Stimulated activated CD8-positive, alpha-beta memory T cell treated with anti-CD3 and anti-CD28 coated beads, Interleukin-15, amount 100 ng/mL, for 1 hour (primary cell): ENCODE measurements around the gene PDS5B.
"Not testable (repeated sequence)": the region's sequence is repeated elsewhere in the genome, so short reads cannot be mapped to it uniquely, and the experiment has no call there.

ENCODE experiments used
- DNase-seq: peaks from one replicate; pipeline ENCODE4 v3.0.0-alpha.2; 2020; ENCODE audit warnings: low read depth

Gene PDS5B

DNA sequence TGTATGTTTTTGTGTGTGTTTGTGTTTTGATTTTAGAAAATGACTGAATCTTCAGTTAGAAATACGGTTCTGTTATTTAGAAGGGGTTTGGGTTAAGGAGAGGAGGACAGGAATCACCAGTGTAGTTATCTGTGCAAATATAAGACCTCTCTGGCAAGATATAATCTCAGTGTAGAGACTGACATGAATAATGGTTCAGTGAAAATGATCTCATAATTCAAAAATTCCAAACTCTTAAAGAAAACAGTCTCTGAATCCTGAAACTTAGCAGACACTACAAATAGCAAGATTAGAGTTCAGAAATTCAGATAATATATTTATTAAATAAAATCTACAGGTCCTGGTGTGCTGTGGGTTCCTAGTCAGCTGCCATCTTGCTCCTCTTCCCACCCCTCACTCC is 73.5 kb downstream of the PDS5B start:
- DNase-seq, result no peak

DNA sequence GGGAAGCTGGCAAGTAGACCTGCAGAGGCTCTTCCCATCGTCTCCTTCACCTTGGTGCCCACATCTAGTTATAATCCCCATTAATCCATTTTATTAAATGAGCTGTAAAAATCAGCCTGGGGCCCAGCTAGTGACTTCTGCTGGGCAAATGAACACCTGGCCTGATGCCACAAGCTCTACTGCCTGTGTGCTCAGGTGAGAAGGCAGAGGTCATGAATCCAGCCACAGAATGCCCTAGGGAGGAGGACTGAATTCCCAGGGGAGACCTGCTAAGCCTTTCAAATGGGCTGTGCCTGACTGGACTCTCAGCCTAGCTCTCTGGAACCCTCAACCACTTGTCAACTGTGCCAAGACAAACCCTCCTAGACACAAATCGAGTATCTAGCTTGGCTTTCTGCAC is 74.0 kb downstream of the PDS5B start:
- no peak for DNase-seq

DNA sequence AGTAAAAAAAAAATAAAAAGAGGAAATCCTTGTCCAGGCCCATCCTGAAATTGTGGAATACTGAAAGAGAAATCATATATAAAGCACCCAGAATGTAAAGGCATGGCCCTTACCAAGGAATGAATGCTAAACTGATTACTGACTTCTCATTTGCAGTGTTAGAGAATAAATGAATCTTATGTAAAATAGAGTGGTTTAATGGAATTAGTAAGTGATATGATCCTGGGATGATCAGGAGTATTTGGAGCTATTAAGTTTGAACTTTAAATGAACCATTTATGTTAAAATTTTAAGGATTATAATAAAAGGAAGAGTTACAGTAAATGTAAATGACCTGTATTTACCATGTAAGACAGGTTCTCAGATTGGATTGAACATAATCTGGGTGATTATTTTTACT is 75.4 kb downstream of the PDS5B start:
- DNase-seq, result no peak

DNA sequence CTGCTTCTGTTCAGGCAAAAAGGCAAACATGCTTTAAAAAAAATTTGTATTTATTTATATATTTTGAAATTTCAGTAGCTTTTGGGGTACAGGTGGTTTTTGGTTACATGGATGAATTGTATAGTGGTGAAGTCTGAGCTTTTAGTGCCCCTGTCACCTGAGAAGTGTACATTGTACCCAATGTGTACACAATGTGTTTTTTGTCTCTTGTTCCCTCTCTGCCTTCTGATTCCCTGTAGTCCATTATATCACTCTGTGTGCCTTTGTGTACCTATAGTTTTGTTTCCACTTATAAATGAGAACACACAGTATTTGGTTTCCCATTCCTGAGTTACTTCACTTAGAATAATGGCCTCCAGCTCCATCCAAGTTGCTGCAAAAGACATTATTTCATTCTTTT is 77.4 kb downstream of the PDS5B start:
- DNase-seq, result no peak

DNA sequence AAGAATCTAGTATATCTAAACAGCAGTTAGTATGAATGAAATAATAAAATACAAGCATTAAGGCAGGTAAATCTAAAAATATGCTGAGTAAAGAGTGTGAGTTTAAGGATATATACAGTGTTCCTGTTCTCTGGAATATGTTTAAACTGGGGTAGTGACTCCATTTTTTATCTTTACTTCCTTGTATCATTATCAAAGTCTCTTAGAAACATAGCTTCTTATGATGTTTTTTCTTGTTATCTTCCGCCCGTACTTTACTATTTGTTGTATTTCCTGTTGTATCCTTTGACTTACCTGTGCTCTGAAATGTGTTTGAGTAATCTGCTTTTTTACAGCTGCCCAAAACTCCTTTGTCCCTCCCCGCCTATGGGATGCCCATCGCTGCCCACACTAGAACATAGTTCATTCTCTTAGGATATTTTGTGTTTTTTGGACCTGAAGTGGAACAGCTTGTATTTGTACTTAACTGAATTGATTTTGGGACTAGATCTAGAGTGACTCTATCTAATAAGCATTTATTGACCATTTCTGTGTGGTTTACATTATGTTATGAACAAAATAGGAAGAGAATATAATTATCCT is 80.8 kb downstream of the PDS5B start:
- DNase-seq, result no peak

DNA sequence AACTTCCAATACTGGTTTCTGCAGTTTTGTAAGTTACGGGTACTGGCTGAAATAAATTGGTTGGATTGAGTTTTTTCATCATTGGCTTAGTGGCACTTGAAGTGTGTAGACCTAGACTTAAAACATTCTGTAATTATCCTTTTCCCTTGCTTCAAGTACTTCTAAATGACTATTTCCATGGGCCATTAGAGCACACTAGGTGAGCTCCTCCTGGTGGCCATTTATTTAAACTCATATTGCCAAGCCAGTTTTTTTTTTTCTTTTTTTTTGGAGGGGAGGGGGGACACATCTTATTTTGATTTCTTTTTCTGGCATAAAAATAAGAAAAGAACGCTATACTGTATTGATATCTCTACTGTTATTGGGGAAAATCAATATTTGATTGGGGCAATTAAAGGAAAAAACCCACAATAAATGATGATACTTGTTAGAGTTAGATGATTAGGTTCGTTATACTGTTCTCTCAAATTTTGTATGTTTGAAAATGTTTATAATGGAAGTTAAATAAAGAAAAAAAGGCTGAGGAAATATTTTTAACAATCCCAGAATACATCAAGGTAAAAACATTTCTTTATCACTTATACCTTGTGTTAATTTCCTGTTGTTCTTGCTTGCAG is 82.9 kb downstream of the PDS5B start:
- no peak for DNase-seq

DNA sequence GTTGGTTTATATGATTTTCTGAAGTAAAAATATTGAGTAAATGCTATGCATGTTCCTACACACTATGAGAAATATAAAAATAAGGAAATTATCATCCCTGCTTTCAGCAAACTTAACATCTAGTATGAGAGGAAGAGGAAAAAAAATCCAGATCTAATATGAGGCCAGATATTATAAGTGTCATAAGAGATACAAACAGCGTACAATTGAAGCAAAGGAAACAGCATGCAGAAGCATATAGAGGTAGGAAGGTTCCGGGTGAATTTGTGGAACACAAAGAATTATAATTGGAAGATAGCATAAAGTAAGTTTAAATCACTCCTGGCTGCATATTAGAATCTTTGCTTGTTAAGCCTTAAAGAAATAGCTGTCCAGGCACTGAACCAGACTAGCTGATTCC is 88.3 kb downstream of the PDS5B start:
- no peak for DNase-seq

DNA sequence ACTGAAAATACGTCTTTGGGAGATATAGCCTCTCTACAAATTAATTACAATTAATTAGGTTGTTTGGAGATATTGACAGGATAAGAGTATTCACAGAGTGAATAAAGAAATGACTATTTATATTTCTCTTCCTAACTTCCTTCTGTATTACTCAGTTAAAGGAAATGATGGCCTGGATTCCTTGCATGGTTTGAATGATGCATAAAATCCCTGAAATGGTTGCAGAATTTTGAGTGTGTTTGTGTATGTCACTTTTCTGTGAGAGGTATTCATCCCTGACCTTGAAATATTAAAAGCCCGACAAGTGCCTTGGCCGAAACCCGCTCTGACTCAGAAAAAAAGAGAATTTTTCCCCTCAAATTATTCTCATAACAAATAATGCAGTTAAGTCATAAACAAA is 90.0 kb downstream of the PDS5B start:
- DNase-seq, result no peak

DNA sequence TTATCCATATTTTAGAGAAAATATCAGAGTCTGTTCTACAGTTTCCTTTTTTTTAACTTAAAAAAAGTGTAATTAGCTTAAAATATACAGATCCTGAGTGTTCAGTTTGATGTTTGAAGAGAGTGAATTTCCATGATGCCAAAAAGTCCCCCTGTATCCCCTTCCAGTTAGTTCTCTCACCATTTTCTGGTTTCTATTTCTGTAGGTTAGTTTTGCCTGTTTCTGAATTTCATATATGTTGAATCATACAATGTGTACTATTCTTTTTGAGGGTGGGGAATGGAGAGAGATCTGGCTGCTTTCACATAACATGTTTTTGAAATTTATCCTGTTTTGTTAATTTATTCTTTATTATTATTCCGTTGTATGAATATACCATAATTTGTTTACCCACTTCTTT is 95.9 kb downstream of the PDS5B start:
- no peak for DNase-seq

DNA sequence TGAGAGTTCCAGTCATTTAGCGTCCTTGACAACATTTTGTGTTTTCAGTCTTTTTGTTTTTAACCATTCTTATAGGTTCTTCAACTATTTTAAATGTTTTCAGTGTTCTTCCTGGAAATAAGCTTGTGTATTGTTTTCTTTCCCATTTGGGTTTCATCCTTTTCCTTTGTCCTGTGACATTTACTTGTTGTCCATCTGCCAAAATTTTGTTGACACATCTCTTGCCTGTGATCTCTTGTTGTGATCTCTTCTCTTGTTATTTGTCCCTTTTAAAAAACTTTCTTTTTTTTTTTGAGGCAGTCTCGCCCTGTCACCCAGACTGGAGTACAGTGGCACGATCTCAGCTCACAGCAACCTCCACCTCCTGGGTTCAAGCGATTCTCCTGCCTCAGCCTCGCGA is 96.5 kb downstream of the PDS5B start:
- no peak for DNase-seq

DNA sequence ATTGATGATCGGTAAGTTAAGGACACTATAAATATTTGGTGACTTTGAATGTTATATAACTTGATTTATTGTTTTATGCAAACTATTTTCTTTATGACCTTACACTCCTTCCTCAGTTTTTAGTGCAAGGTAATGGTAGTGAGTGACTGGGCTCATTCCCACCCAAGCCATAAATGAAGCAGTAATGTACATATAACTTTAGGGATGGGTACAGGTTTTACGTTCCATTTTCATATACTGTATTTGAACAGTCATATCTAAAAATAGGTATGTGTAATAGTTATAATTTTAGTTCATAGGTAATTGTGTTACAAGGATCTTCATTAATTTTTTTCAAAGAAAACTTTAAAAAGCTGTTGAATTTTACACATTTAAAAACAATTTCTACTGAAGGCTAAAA is 101.0 kb downstream of the PDS5B start:
- DNase-seq, result no peak

DNA sequence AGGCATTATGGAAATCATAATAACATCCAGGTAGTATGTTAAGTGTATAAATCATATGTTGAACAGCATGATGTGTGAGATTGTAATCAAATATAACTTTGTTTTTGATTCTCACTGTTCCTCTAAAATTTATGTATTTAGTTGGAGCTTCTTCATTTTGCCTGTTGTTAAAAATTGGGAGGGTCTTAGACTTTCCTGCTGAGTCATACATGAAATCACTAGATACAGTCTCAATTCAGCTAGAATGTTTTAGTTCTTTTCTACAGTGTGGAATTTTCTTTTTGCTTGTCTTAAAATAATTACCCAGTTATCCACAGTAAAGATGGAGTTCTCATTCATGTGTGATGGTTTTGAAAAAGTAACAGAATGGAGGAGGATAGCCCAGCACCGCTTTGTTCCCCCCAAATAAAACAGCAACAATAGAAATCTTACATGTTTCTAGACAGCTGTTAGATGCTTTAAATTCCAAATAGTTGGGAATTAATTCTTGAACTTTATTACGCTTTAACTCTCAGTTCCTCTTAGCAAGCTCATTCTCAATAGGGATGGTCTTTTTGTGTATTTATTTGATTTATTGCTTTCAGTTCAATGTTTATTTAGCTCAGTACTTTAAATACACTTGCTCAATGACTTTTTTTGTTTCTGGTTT is 109.5 kb downstream of the PDS5B start:
- no peak for DNase-seq

DNA sequence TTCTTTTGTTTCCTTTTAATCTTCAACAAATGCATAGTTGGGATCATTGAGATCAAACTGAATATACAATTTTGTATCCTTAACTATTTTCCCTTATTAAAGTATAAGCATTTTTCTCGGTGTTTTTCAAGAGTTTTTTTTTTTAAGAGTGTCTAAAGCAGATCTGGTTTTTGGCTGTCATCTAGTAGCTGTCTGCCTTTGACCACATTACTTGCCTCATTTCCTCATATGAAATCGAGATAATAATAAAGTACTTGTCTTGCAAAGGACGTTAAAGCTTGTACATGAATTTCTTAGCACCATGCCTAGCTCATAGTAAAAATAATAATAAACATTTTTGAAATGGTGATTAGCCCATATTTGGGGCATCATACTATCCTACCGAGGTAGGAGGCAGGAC is 121.2 kb downstream of the PDS5B start:
- DNase-seq, result no peak

DNA sequence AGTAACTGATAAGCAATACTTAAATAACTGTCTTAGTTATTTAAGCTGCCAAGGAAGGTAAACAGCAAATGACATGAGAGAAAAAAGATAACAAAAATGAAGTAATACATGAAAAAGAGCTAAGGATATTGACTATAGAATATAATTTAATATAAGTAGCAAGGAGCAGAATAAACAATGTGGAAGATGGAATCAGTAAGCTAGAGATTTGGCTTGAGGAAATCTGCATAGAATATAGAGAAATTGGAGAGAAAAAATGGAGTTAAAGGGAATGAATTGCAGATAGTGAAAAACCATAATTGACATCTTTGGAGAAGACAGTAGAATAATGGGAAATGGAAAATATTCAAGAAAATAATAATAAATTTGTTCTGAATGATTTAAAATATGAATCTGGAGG is 127.1 kb downstream of the PDS5B start:
- no peak for DNase-seq

DNA sequence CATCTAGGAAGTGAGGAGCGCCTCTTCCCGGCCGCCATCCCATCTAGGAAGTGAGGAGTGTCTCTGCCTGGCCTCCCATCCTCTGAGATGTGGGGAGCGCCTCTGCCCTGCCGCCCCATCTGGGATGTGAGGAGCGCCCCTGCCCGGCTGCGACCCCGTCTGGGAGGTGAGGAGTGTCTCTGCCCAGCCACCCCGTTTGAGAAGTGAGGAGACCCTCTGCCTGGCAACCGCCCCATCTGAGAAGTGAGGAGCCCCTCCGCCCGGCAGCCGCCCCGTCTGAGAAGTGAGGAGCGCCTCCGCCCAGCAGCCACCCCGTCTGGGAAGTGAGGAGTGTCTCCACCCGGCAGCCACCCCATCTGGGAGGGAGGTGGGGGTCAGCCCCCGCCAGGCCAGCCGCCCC is 129.9 kb downstream of the PDS5B start:
- DNase-seq, result not testable (repeated sequence)

DNA sequence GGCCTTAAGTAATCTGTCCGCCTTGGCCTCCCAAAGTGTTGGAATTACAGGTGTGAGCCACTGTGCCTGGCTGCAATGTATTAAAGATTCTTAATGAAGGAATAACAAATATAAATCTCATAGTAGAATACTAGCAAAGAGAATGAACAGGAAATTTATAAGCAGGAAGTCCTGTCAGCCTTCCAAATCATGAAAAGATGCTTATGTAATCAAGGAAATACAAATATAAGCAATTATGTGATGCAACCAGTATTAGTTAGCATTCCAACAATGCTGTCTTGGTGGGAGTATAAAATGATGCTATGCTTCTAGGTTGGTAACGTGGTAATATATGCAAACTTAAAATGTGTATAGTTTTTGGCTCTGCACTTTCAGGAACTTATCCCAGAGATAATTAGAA is 133.8 kb downstream of the PDS5B start:
- DNase-seq, result no peak

DNA sequence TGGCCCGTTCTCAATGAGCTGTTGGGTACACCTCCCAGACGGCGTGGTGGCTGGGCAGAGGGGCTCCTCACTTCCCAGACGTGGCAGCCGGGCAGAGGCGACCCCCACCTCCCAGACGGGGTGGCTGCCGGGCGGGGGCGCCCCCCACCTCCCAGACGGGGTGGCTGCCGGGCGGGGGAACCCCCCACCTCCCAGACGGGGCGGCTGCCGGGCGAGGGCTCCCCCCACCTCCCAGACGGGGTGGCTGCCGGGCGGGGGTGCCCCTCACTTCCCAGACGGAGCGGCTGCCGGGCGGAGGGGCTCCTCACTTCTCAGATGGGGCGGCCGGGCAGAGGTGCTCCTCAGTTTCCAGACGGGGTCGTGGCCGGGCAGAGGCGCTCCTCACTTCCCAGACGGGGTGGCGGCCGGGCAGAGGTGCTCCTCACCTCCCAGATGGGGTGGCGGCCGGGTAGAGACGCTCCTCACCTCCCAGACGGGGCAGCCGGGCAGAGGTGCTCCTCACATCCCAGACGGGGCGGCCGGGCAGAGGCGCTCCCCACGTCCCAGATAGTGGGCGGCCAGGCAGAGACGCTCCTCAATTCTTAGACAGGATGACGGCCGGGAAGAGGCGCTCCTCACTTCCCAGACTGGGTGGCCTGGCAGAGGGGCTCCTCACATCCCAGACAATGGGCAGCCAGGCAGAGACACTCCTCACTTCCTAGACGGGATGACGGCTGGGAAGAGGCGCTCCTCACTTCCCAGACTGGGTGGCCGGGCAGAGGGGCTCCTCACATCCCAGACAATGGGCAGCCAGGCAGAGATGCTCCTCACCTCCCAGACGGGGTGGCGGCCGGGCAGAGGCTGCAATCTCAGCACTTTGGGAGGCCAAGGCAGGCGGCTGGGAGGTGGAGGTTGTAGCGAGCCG is 135.1 kb downstream of the PDS5B start:
- not testable (repeated sequence) for DNase-seq

DNA sequence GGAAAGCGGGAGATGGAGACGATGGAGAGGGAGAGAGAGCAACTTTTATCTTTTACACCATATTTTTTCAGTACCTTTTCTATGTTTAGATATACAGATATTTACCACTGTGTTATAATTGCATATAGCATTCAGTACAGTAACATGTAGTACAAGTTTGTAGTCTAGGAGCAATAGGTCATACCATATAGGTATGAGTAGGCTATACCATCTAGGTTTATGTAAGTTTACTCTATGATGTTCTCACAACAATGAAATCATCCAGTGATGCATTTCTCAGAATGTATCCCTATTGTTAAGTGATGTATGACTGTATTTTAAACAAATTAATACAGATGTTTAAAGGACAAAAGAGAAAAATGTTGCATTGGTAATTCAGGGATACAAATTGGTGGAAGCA is 136.1 kb downstream of the PDS5B start:
- no peak for DNase-seq

DNA sequence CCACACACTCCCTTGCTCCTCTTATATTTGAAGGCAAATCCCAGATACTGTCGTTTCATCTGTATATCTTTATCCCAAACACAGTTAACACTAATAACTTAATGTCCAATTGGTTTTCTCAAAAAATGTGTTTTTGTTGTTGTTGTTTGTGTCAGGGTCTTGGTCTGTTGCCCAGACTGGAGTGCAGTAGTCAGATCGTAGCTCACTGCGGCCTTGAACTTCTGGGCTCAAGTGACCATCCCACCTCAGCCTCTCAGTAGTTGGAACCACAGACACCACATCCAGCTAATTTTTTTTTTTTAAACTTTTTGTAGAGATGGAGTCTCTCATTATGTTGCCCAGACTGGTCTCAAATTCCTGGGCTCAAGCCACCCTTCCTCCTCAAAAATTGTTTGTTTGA is 137.7 kb downstream of the PDS5B start:
- no peak for DNase-seq

DNA sequence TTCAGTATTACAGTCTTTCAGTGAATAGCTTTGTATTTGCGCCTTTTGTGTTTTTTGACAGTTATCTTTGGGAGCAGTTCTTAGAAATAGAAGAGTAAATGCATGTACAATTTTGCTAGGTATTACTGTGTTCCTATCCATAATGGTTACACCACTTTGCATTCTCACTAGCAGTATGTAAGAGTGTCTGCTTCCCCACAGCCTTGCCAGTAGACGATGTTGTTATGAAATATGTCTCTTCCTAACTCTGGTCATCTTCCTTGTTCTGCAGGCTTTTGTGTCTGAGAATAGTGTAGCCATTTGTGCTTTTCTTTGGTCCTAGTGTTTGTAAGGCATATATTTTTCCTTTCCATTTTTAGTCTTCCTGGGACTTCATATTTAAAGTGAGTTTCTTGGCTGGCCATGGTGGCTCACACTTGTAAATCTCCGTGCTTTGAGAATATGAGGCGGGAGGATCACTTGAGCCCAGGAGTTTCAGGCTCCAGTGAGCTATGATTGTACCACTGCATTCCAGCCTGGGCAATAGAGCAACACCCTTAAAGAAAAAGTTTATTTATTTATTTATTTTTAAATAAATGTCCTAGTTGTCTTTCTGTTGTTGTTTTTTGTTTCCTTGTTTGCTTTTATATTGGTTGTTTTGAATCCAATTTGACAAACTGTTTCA is 140.3 kb downstream of the PDS5B start:
- DNase-seq, result no peak

DNA sequence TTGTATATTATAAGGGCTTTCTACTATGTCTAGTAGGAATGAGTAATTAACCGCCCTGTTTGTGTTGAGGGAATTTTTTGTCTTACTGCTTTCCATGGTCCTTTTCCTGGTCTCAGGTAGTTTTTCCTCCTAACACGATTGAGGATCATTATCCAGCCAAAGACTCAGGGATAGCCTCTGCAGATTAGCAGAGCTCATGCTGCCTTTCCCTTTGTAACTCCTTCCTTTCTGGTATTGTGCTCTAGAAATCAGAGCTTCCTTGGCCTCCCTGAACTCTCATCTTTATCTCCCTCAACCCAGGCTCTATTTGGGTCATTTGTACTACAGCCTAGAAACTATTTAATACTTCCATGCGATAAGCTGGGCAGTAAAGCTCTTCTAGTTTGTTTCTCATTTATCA is 142.1 kb downstream of the PDS5B start:
- DNase-seq, result no peak

DNA sequence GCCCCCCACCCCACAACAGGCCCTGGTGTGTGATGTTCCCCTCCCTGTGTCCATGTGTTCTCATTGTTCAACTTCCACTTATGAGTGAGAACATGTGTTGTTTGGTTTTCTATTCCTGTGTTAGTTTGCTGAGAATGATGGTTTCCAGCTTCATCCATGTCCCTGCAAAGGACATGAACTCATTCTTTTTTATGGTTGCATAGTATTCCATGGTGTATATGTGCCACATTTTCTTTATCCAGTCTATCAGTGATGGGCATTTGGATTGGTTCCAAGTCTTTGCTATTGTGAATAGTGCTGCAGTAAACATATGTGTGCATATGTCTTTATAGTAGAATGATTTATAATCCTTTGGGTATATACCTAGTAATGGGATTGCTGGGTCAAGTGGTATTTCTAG is 142.8 kb downstream of the PDS5B start:
- not testable (repeated sequence) for DNase-seq
